DLD1 (cell line): Measurements from ENCODE around the gene HDDC3.

ENCODE experiments used
- in situ Hi-C: cut with HindIII; loops from 2 replicates; pipeline ENCODE4 v1.10.0; 2017; ENCODE audit warnings: low sequenced_read_pairs

The HDDC3 gene

GRCh38 chr15:90954712-90955623 is 22.6 kb upstream of the HDDC3 start, which contains the start of gene RCCD1:
RCCD1 (plus strand) TSS chr15:90954884; CDS start chr15:90956735, 1,851 bp downstream.
- in situ Hi-C loops: no loop called here

GRCh38 chr15:90953947-90954711 is 21.8 kb upstream of the HDDC3 start:
- in situ Hi-C loops: no loop called here

- in situ Hi-C loops: no loop called here
Measured at GRCh38 chr15:90952901-90953677, 20.7 kb upstream of the HDDC3 start.

GRCh38 chr15:90950676-90951075 is 18.3 kb upstream of the HDDC3 start:
- in situ Hi-C loops: no loop called here

DNA sequence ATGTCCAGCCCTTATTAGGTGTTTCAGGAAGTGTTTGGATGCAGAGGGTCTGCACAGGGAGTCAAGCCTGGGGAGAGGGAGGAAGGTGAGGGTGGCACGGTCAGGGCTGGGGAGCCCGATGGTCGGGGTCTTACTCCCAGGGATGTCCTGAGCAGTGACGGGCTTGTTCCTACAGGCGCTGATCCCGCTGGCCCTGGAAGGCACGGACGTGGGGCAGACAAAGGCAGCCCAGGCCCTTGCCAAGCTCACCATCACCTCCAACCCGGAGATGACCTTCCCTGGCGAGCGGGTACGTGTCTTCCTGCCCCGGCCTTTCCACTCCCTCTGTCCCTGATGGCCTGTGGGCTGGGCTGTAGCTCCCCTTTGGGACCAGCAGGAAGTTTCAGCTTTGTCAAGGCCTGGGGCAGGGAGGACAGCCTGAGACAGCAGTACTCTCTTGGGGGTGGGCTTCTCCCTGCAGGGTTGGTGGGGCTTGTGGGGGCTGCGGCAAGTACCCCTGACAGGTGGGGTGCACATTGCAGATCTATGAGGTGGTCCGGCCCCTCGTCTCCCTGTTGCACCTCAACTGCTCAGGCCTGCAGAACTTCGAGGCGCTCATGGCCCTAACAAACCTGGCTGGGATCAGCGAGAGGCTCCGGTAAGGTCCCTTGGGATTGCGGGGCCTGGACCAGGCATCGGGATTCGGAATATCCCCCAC is 17.8 kb upstream of the HDDC3 start:
- in situ Hi-C loops: loop anchor here (25.0 kb wide), 1 partner anchor 463 kb away; no protein-coding TSS in a partner anchor

DNA sequence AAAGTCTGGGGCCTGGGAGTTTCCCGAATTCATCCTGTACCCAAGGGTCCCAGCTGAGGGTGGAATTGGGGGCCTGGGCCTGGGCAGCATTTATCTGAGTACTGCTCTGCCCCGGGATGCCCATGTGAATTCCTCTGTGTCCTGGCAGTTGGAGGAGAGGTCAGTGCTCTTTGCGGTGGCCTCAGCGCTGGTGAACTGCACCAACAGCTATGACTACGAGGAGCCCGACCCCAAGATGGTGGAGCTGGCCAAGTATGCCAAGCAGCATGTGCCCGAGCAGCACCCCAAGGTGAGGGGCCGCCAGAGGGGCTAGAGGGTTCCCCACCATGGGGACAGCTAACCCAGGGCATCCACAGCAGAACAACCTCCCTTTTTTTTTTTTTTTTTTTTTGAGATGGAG is 16.2 kb upstream of the HDDC3 start:
- in situ Hi-C loops: loop anchor here (25.0 kb wide), 1 partner anchor 461 kb away; no protein-coding TSS in a partner anchor

- in situ Hi-C loops: loop anchor here (25.0 kb wide), 1 partner anchor 460 kb away; no protein-coding TSS in a partner anchor
Measured at GRCh38 chr15:90947577-90948357, 15.4 kb upstream of the HDDC3 start.

DNA sequence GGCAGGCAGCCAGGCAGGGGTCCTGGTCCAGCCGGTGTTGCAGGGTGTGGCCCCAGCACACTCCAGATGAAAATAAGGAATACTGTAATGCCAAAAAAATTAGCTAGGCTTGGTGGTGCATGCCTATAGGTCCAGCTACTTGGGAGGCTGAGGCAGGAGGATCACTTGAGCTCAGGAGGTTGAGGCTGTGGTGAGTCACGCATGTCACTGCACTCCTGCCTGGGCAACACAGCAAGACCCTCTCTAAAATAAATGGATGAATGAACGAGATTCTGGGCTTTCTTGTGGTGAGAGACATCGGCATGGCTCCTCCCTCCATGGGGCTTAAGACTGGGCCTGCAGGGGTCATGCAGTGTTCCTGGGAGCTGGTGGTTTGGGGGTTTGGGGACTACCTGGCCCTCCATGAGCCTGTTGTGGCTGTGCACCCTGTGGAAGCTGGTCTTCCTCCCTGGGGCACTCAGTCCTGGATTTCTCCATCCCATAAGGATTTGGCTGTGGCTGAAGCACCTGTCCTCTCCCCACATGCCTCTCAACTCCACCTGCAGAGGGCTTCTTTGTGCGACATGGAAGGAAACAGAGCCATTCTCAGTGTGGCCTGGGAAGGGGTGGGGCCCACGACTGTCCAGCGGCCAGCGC is 14.7 kb upstream of the HDDC3 start:
- in situ Hi-C loops: loop anchor here (25.0 kb wide), 1 partner anchor 460 kb away; no protein-coding TSS in a partner anchor

DNA sequence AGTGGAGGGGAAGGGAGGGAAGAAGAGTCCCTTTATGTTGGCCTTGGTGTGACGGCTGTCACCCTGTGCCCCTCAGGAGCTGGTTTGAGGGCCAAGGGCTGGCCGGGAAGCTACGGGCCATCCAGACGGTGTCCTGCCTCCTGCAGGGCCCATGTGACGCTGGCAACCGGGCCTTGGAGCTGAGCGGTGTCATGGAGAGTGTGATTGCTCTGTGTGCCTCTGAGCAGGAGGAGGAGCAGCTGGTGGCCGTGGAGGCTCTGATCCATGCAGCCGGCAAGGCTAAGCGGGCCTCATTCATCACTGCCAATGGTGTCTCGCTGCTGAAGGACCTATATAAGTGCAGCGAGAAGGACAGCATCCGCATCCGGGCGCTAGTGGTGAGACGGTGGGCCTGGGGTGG is 14.2 kb upstream of the HDDC3 start:
- in situ Hi-C loops: loop anchor here (25.0 kb wide), 1 partner anchor 459 kb away; no protein-coding TSS in a partner anchor

- in situ Hi-C loops: loop anchor here (25.0 kb wide), 1 partner anchor 458 kb away; no protein-coding TSS in a partner anchor
Measured at GRCh38 chr15:90945091-90945490, 12.7 kb upstream of the HDDC3 start.

GRCh38 chr15:90942354-90943120 is 10.2 kb upstream of the HDDC3 start:
- in situ Hi-C loops: loop anchor here (25.0 kb wide), 1 partner anchor 455 kb away; no protein-coding TSS in a partner anchor

GRCh38 chr15:90941038-90941437 is 8.7 kb upstream of the HDDC3 start:
- in situ Hi-C loops: loop anchor here (25.0 kb wide), 1 partner anchor 454 kb away; no protein-coding TSS in a partner anchor

DNA sequence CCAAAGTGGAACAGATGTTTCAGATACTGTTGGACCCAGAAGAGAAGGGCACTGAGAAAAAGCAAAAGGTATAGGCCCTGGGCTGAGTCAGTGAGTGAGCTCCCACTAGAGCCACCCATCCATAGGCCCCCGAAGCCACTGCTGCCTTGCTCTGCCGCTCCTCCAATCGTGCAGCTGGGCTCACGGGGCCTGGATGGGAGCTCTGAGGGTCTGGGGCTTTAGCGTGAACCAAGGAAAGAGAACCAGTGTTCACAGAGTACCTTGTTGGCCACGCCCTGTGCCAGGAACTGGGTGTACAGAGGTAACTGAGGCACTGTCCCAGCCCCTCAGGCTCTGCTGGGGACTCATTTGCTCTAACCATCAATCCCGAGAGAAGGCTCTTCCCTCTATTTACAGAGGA is 7.4 kb upstream of the HDDC3 start:
- in situ Hi-C loops: loop anchor here (25.0 kb wide), 1 partner anchor 452 kb away; no protein-coding TSS in a partner anchor

- in situ Hi-C loops: loop anchor here (25.0 kb wide), 1 partner anchor 451 kb away; no protein-coding TSS in a partner anchor
Measured at GRCh38 chr15:90938261-90938660, 5.9 kb upstream of the HDDC3 start.

GRCh38 chr15:90936823-90937222 is 4.5 kb upstream of the HDDC3 start:
- in situ Hi-C loops: loop anchor here (25.0 kb wide), 1 partner anchor 450 kb away; no protein-coding TSS in a partner anchor

DNA sequence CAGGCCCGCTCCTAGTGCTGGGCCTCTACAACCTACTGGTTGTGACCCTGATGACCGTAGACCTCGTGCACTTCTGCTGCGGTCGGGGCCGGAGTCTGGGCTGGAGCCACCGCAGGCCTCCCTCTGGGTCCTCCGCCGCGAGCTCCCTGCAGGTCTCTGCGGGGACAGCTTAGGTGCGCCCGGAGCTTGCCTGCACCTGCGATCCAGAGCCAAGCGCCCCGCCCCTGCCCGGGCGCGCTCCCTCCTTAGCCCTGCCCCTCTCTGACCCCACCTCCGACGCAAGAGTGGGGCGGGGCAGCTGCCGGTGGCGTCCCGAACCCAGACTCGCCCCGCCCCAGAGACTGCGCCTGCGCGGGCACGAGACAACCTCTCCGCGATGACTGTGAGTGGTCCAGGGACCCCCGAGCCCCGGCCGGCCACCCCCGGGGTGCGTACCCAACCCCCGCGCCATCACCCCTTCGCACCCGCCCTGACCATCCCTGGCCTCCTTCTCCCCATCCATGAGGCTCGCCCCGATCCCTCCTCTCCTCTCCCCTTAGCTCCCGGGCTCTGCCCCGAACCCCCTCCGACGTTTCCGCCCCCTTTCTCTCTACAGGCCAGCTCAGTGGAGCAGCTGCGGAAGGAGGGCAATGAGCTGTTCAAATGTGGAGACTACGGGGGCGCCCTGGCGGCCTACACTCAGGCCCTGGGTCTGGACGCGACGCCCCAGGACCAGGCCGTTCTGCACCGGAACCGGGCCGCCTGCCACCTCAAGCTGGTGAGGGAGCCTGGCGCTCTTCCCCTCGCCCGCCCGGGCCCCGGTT is 2.8 kb upstream of the HDDC3 start, which contains the start of gene UNC45A:
Gene UNC45A (plus strand): TSS at position 337 of the 803 bp plus-strand sequence. CDS start 40 bp downstream, at position 377.
- in situ Hi-C loops: loop anchor here (25.0 kb wide), 1 partner anchor 448 kb away; no protein-coding TSS in a partner anchor
